ENCODE data around the gene FSD2. TPM values are rescaled to one million over a fixed set of nuclear protein-coding genes. Genes with fewer than 3 reads are reported as not detected.

Gene FSD2
- total and polyA plus RNA-seq, 2 experiments from 2014 or later: 0.18 TPM; not detected in 1

GRCh38 chr15:82810890-82811426 is 5.1 kb upstream of the FSD2 start:
- Histone ChIP-seq H3K79me2 (replicated peaks; ENCODE audit: insufficient read depth) (peaks cover 7% of the 10 kb centered on the region; the same call in 1 of the 2 replicates), H3K4me3 (peak overlapping the region; percentile 77), H4K20me1 (replicated peaks; ENCODE audit: insufficient read depth) (peaks cover 8% of the 10 kb centered on the region; the same call in 1 of the 2 replicates), H2AFZ (peak overlapping the region; percentile 80; the same call in 1 of the 2 replicates), H3K27me3 (ENCODE audit: insufficient read depth) (peaks cover 5% of the 10 kb centered on the region; the same call in 1 of the 2 replicates), H3K27ac (ENCODE audit: low read depth) (no peak overlapping the region), H3K4me1 (ENCODE audit: insufficient read depth) (peaks cover 18% of the 10 kb centered on the region), H3K9me2 (ENCODE audit: insufficient read depth) (0 out of 2 replicates have a peak, but pooled peaks cover 2% of the 10 kb centered on the region), H3K36me3 (ENCODE audit: insufficient read depth) (no peaks in the 10 kb centered on the region; the same call in 1 of the 2 replicates), H3F3A (replicated peaks; ENCODE audit: low read depth) (peaks cover 5% of the 10 kb centered on the region; the same call in 1 of the 2 replicates), H3K4me2 (peak overlapping the region; percentile 90)
- Mint-ChIP-seq H3K4me3 (peak overlapping the region; percentile 92), H3K9me3 (no peaks in the 10 kb centered on the region), H3K4me1 (peaks cover 22% of the 10 kb centered on the region), H3K36me3 (ENCODE audit: low read depth) (peaks cover 8% of the 10 kb centered on the region; the same call in 1 of the 3 replicates), H3K27ac (no peak overlapping the region), H3K27me3 (ENCODE audit: insufficient read depth, low read depth, poor library complexity) (no peaks in the 10 kb centered on the region)
- ATAC-seq: no peak
- no peak for DNase-seq (ENCODE audit: low spot score)
- TF ChIP-seq ZNF331 (CRISPR knock-in tag; IDR thresholded peaks at IDR 0.05; ENCODE audit: low read depth): no peak
- no peak for TF ChIP-seq ETS1 (IDR thresholded peaks at IDR 0.05)
- TF ChIP-seq EZH2 (IDR thresholded peaks at IDR 0.05; ENCODE audit: low read depth, unreplicated experiment): no peak
- no peak for TF ChIP-seq CTCF (conservative IDR thresholded peaks at IDR 0.05; ENCODE audit: low read depth in 2 of 2)
- no peak for TF ChIP-seq ZNF462 (CRISPR knock-in tag; IDR thresholded peaks at IDR 0.05)
- TF ChIP-seq ZNF114 (CRISPR knock-in tag; IDR thresholded peaks at IDR 0.05): no peak
- no peak for TF ChIP-seq JUNB (IDR thresholded peaks at IDR 0.05; ENCODE audit: unreplicated experiment)
- no peak for TF ChIP-seq NANOG (IDR thresholded peaks at IDR 0.05; ENCODE audit: borderline replicate concordance)
- no peak for TF ChIP-seq CREB1 (CRISPR knock-in tag; IDR thresholded peaks at IDR 0.05; ENCODE audit: low read depth)
- no peak for TF ChIP-seq EZH2phosphoT487 (IDR thresholded peaks at IDR 0.05; ENCODE audit: unreplicated experiment)
- TF ChIP-seq POLR2AphosphoS5 (IDR thresholded peaks at IDR 0.05; ENCODE audit: low read depth): no peak
- TF ChIP-seq REST (IDR thresholded peaks at IDR 0.05; ENCODE audit: unreplicated experiment): no peak
- TF ChIP-seq STAT1 (IDR thresholded peaks at IDR 0.05; ENCODE audit: unreplicated experiment): no peak

All from GM23338 (cell line).